CD4-positive, alpha-beta T cell treated with Interleukin-17A for 1 hour (primary cell): ENCODE results near the gene POU5F1.
A peak's percentile ranks its signal among the peaks of the same experiment; 100 is the strongest.

Experiments used
- DNase-seq: peaks from one replicate; pipeline ENCODE4 v3.0.0-alpha.2; 2020

POU5F1 gene

GRCh38 chr6:31138982-31139381, 31.5 kb downstream of the POU5F1 start, which contains the start of gene PSORS1C2:
TSS of gene PSORS1C2 (minus strand) at chr6:31139066. CDS start at chr6:31139026, 40 bp downstream.
- no peak for DNase-seq

DNA sequence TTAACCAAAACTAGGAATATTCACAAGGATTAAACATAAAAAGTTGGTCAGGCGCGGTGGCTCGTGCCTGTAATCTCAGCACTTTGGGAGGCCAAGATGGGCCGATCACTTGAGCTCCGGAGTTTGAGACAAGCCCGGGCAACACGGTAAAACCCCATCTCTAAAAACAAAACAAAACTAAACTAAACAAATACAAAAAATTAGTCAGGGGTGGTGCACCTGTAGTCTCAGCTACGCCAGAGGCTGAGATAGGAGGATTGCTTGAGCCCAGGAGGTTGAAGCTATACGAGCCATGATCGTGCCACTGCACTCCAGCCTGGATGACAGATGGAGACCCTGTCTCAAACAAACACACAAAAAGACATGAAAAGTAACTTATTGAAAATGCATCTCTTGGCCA, 34.8 kb downstream of the POU5F1 start:
- no peak for DNase-seq

DNA sequence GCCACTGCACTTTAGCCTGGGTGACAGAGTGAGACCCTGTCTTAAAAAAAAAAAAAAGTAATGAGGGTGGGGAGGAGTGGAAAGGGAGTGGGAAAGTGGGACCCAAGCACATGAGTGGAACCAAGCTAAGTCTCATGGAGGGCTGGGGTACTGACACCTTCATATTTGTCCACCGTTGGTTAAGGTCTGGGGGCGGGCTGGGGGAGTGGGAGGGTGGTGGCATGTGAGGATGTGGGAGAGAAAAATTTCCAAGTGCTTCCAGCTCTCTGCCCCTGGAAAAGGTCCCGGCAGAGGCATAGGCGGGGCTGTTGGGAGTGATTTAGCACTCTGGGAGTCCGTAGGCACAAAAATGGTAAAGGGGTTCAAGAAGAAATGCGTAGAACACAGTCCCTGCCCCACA, 37.7 kb downstream of the POU5F1 start:
- no peak for DNase-seq

DNA sequence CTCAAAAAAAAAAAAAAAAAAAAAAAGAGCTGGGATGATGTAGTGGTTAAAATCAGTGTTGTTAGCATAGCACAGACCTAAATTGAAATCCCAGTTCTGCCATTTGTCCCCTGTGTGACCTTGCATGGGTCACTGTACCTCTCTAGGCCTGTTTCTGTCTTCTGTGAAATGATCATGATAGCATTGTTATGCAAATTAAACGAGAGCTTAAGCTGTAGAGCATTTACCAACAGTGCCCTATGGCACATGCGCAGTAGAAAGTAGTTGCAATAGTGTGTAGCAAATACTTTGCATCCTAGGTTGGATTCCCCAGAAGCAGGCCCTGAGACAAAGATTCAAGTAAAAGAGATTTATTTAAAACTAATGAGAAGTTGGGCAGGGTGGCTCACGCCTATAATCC, 38.9 kb downstream of the POU5F1 start:
- DNase-seq, result no peak

DNA sequence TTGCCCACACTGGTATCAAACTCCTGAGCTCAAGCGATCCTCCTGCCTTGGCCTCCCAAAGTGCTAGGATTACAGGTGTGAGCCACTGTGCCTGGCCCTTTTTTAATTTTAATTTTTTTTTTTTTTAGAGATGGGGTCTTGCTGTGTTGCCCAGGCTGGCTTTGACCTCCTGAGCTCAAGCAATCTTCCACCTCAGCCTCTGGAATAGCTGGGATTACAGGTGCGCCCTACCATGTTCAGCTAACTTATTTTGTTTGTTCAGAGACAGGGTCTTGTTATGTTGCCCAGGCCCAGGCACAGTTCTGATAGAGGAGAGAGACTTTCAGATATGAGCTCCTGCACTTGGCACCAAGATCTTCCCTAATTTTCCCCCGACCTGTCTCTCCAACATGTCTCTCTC, 39.7 kb downstream of the POU5F1 start:
- no peak for DNase-seq

- no peak for DNase-seq
Observed at GRCh38 chr6:31129130-31129529, 41.4 kb downstream of the POU5F1 start.

DNA sequence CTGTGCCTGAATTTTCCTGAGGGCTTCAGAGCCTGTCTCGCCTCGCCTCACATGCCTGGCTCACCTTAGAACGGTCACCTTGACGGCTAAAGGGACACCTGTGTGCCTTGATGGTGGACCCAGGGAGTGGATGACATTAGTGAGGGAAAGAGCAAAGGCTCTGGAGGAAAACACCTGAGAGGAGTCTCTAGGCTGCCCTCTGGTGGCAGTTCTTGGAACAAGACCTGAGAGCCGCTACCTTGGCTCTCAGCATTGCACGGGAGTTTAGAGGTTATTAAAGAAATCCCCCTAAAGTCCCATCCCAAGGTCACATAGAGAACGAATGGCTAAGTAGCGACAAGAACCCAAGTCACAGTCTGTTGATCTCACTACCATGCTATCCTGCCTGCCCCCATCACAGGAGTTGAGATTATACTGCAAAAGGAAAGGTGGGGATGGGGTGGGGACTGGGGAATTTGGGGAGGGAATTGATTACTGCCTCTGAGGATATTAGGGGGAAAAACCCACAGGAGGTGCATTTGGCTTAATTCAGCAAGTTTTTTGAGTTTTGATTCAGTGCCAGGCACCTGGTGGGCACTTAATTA, 42.3 kb downstream of the POU5F1 start:
- peak; percentile 76 for DNase-seq

- DNase-seq, result no peak
Observed at GRCh38 chr6:31126396-31127175, 43.9 kb downstream of the POU5F1 start.

DNA sequence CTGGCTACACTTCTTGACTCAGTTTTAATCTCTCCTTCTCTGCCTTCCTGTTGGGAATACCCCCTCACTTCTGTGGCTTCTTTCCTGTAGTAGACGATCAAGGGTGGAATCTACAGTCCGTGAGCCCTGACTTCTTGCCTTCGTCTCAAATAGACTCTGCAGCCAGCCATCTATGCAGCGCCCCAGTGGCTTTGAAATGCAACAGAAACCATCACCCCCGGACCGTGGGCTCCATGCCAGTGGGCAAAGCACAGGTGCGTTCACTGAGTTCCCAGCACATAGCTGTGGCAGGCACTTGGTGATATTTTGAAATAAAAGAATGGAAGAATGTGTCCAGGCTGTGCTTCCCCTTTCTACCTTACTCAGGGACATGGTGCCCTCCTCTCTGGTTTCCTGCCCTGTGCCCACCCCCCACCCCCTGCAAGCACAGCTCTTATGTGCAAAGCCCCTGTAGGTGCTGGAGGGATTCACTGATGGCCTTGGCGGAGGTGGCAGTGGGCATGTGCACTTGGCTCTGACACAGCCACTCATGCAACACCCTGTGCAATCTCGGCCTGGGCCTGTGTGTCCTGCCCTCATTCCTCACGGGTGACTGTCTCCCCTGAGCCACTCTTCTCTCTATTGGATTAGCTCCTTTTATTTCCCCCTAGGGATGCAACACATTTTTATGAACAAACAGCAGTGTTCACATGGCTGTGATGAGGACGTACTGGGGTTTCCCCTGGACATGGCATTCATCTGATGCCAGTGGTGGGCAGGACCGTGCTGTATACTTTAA, 44.7 kb downstream of the POU5F1 start:
- DNase-seq, result no peak

DNA sequence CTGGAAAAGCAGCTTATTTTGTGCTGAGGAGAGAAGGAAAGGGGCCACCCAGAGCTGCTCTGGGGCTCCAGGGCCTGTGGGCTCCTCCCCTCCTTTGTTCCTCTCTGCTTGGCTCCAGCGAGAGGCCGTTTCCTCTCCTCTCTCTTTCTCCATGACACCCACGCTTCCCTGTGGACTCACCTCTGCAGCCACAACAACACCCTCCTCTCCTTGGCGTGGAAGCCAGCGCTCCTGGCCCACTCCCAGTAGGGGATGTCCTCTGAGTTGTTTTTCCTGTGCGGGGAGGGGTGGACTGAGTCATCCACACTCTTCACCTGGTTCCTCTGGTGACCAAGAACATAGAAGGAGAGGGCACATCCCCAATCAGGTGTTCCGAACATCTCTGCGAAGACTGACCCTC, 45.3 kb downstream of the POU5F1 start:
- DNase-seq, result no peak

- no peak for DNase-seq
Observed at GRCh38 chr6:31122791-31123706, 47.4 kb downstream of the POU5F1 start.

DNA sequence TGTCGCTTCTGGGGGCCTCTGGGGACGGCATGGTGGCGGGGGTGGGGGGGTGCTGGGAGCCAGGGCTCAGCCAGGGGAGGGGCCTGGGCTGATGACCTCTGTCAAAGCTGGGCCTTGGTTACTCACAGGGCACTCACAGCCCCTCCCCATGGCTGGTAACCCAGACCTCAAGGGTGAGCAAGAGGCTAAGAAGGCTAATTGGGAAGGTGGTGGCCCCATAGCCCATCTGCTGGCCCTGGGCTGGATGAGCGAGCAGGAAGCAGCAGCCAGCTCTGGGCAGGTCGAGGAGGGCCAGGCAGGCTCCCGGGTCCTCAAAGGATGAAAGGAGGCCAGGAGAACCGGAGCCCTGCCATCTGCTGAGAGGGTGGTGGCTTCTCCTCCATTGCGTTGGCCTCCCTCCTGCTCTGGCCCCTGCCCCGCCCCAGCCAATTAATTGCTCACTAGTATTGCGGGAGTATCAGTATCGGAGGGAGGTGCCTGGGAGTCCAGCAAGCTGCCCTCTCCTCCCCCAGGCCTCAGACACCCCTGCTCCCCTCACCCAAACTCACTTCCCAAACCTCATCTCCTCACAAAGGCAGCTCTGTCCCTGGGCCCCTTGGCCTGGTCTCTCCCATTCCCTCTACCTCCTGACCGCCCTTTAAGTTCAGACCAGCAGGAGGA, 49.2 kb downstream of the POU5F1 start:
- DNase-seq, result no peak

GRCh38 chr6:31120151-31120915, 50.1 kb downstream of the POU5F1 start, which contains the start of gene CDSN:
TSS of gene CDSN (minus strand) at chr6:31120446. CDS start at chr6:31120419, 27 bp downstream.
- DNase-seq, result no peak

DNA sequence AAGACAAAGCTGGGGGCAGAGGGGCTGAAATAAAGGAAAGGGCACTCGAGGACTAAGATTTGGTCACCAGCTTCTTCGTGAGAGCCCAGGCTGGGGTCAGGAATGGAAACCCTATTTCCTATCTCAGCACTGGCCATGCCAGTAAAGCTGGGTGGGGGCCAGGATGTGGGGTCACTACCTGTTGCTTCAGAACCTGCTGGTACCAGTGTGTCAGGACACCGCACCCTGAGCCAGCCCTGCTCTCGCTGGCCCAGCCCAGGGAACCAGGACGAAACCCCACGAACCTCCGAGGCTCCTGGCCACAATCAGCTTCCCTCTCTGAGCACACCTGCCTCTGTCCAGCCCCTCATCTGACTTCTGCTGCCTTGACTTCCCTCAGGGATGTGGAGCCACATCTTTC, 52.3 kb downstream of the POU5F1 start:
- no peak for DNase-seq

DNA sequence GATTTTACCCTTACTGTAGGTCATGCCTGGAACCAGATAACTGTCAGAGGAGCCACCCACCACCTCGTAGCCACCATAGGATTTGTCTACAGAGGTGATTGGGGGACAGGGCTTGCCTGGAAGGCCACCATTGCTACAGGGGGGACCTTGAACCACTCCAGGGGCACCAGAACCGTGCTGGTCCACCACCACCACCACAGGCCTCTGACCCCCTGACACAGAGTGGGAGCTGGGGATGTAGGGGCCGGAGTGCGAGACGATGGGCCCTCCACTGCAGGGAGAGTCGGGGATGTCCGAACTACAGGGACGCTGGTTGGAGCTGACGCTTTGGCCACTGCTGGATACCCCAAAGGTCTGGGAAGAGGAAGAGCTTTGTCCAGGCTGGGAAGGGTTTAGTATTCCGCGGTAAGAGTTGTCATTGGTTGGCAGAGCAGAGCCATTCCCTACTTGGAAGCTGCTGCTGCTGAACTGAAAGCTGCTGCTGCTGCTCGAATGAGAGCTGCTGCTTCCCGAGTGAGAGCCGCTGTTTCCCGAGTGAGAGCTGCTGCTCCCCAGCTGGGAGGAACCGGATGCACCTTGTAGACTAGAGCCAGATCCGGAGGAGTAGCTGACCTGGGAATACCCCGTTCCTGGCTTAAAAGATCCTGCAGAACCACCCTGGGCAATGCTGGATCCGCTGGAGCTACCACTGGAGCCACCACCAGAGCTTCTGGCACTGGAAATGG, 53.7 kb downstream of the POU5F1 start:
- no peak for DNase-seq

DNA sequence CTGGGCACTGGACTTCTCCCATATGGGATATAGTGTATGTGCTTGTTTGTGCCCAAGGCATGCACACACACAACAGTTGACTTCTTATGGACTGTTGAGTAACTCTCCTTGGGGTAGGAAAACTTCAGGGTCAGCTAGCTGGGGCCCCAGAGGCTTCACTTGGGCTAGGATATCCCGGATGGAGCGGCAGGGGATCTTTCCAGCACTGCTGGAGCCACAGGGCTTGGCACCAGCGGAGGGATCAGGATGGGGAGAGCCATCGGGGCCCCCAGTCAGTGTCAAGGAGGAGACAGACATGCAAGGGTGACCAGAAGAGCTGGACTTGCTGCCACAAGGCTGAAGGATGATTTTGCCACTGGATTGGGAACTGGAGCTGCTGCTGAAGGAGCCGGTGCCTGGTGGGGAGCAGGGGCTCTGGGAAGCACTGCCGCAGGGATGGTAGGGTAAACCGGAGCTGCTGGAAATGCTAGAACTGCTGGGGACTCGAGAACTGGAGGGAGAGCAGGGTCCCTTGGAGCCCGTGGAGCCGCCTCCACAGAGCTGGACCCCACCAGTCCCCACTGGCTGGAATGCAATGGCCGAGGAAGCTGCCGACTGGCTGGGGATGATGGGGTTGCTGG, 54.4 kb downstream of the POU5F1 start:
- DNase-seq, result no peak

GRCh38 chr6:31114970-31115849, 55.3 kb downstream of the POU5F1 start:
- DNase-seq, result peak; percentile 30

DNA sequence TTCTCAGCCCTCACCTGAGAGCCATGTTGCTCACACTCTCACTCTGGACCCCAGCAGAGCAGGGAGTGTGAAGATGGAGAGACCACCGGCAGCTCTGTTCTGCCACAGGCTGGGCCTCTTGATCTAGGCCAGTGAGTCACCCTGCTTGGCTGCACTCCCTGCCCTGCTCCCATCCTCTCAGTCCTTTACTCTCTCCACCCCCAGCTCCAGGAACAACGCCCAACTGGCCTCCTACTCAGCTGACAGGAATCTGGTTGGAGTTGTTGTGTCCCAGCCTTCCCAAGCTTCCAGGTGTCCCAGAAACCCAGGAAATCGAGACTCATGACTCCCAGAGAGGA, 56.0 kb downstream of the POU5F1 start, which contains the start of gene PSORS1C1:
Gene PSORS1C1 (plus strand): TSS at position 260 of the 338 bp plus-strand sequence. CDS start 14,833 bp downstream, outside the sequence.
- no peak for DNase-seq
